ENCODE data around the gene ZBTB4.
A peak's percentile ranks its signal among the peaks of the same experiment; 100 is the strongest.
"Not testable (repeated sequence)": the region's sequence is repeated elsewhere in the genome, so short reads cannot be mapped to it uniquely, and the experiment has no call there.

Gene ZBTB4

DNA sequence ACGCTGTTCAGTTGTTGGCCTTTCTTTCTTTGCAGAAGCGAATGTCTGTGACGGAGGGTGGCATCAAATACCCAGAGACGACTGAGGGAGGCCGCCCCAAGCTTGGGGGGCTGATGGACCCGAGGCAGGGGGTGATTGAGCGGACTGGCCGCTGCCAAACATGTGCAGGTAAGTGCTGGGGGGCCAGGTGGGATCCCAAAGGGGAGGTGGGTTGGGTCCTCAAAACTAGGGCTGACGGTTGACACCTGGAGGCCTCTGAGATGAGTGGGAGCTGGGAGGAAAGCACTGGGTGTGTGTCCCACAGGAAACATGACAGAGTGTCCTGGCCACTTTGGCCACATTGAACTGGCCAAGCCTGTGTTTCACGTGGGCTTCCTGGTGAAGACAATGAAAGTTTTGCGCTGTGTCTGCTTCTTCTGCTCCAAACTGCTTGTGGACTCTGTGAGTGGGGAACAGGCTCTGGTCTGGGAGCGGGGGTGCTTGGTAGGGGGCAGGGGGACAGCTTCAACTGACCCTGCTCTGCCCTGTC lies 16.5 kb upstream of the ZBTB4 start:
- no peak for DNase-seq

- DNase-seq: no peak
Measured at GRCh38 chr17:7493941-7494340, 14.5 kb upstream of the ZBTB4 start.

DNA sequence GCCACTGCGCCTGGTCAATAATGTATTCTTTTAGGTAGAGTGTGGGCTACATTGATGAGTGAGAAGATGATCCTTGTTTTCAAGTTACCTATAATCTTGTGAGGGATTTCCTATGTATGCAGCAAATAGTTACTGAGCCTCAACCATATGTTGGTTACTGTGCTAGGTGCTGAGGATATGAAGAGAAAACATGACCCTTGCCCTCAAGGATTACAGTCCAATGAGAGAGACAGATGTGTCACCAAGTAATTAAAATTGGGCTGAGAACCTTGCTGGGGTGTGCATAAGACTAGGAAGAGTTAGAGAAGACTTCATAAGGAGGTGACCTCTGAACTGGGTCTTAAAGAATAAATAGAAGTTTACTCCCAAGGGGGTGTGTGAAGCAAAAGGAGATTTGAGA lies 12.2 kb upstream of the ZBTB4 start:
- DNase-seq: no peak

- DNase-seq: no peak
Measured at GRCh38 chr17:7490144-7490543, 10.7 kb upstream of the ZBTB4 start.

- no peak for DNase-seq
Measured at GRCh38 chr17:7486181-7486580, 6.8 kb upstream of the ZBTB4 start.

DNA sequence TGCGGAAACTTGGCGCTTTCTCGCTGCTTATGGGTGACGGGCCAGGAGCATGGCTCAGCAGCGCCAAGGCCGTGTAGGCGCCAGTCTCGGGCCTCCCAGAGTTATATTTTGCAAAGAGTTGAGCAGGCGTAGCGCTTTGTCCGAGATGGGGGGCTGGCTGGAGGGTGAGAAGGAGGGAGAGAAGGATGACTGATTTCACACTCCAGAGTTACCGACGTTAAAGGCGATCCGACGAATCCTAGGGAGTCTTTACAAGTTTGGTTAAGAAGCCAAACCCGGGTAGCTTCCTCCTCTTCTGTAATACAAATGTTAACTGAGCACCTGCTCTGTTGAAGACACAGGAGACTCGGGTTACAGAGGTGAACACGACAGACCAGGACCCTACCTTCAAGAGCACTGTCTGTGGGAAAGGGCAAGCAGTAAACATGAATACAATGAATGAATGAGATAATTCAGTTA lies 5.5 kb upstream of the ZBTB4 start:
- DNase-seq: no peak

DNA sequence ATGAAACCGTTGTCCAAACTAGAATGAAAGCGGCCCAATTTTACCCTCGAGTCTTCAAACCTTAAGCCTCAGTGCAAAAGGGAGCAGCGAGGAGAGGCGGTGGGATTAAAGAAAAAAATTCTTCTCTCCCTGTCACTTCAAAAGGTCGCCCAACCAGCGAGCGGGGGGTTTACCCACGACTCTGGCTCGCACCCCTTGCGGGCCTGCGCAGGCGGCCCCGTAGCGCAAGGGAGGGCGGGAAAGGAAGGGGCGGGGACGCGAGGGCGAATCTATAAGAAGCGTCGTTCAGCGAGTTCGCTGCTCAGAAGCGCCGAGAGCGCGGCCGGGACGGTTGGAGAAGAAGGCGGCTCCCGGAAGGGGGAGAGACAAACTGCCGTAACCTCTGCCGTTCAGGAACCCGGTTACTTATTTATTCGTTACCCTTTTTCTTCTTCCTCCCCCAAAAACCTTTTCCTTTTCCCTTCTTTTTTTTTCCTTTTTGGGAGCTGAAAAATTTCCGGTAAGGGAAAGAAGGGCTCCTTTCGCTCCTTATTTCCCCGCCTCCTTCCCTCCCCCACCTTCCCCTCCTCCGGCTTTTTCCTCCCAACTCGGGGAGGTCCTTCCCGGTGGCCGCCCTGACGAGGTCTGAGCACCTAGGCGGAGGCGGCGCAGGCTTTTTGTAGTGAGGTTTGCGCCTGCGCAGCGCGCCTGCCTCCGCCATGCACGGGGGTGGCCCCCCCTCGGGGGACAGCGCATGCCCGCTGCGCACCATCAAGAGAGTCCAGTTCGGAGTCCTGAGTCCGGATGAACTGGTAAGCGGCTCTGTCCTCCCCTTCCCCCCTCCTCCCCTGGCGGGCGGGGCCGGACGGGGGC lies 4.9 kb upstream of the ZBTB4 start, which contains the start of gene POLR2A:
Gene POLR2A (plus strand): TSS at position 300 of the 852 bp plus-strand sequence.
- peak; percentile 99 to 100 for DNase-seq

DNA sequence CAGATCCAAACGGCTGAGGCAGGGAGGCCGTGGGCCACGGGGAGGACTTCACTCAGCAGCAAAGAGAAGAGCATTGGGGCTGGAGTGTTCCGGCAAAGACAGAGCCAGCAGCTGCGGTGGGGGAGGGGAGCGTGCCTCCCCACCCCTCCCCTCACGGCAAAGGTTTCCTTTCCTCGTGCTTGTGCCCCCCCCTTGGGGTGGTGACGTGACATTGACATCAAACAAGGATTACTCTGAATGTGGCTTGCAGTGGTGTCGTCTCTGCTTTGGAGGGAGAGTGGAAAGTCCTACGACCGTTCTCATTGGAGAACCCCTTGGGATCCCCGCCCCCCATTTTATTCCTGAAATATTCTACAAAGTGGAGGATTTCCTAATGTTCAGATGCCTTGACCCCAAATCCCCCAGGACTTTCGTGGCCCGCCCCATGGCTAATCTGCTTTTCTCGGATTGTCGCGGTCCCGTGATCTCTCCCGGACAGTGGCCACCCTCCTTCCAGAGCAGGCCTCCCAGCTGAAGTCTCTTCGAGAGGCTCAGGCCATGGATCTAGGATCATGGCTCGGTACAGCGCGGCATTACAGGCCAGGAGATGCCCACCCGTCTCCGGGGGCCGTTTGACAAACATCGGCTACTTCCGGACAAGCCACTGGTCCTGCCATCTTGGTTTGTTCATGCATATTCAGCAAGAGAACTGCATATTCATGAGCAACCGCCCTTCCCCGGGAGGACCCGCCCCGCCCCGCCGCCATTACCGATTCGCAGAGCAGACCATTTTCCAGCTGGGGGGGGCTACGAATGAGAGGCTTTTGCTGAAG lies 4.0 kb upstream of the ZBTB4 start:
- DNase-seq: peak; percentile 95 to 96

DNA sequence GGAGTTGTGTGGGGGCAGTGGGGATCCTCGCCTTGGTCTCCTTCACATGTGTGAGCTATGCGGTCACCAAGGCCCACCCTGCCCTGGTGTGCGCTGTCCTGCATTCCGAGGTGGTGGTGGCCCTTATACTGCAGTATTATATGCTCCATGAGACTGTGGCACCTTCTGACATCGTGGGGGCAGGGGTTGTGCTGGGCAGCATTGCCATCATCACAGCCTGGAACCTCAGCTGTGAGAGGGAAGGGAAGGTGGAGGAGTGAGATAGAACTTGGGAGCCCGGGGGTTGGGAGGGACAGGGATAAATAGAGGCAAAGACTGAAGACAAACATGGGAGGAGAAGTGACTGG lies 3.3 kb upstream of the ZBTB4 start:
- DNase-seq: not testable (repeated sequence)

GRCh38 chr17:7481842-7482741 lies 2.7 kb upstream of the ZBTB4 start:
- DNase-seq: not testable (repeated sequence)

- DNase-seq: not testable (repeated sequence)
Measured at GRCh38 chr17:7481275-7481674, 1.8 kb upstream of the ZBTB4 start, which contains the start of gene SLC35G6. Gene SLC35G6, plus strand, starts transcription at chr17:7481446. Its CDS starts 71 bp downstream, at chr17:7481517.

DNA sequence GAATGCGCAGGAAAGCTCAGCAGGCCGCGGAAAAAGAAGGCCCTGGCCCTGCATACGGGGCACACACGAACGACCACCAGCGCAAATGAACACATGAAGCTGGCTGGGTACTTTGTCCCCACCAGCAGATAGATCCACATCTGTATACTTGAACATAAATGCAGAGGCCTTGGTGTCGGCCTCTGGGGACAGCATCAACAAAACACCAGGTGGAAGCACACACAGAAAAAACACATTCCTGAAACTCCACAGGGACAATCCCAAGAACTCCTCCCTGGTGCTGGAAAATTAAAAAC lies 606 bp upstream of the ZBTB4 start:
- no peak for DNase-seq

- peak; percentile 65 to 72 for DNase-seq
Measured at GRCh38 chr17:7478276-7479212, 887 bp downstream of the ZBTB4 start.

GRCh38 chr17:7477392-7478275 lies 1.8 kb downstream of the ZBTB4 start:
- peak; percentile 47 to 54 for DNase-seq

- DNase-seq: no peak
Measured at GRCh38 chr17:7476951-7477350, 2.5 kb downstream of the ZBTB4 start.

DNA sequence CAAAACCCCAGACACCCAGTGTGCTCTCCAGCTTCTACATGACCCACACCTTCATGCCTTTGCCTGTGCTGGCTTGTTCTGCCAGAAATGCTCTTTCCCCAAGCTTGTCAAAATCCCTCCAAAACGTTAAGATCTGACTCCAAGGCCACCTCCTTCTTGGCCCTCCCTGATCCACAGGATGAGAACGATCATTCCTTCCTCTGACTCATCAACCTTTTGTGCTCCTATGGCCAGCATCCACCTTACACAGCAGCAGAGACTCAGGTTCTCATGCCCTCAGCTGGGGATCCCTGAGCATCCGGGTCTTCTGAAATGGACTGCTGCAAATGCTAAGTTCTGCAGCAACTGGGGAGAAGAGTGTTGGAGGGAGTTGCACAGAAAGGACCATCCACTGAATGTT lies 2.9 kb downstream of the ZBTB4 start:
- no peak for DNase-seq

DNA sequence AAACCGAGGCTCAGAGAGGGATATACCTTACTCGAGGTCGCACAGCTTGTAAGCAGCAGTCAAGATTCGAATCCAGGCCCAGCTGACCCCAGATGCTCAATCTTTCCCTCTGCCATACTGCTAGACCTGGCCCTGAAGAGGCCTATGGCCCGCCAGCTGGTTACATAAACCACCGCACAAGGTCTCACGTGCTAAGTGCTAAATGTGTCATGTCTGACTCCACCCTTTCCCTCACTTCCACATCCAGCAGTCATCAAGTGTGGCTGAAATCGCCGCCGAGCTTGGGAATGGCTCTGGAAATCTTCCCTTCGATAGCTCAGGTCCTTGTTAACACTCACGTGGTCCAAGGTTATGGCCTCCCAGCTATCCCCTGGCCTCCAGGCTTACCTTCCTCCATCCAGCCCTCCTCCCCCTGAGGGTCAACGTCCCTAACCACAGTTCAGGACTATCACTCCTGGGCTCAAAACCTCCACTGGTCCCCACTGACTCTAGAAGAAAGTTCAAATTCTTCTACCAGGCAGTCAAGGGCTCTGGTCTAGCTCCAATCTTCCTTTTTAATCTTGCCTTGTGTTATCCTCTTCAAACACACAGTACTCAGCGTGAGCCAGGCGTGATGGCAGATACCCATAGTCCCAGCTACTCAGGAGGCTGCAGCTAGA lies 3.5 kb downstream of the ZBTB4 start:
- DNase-seq: no peak

DNA sequence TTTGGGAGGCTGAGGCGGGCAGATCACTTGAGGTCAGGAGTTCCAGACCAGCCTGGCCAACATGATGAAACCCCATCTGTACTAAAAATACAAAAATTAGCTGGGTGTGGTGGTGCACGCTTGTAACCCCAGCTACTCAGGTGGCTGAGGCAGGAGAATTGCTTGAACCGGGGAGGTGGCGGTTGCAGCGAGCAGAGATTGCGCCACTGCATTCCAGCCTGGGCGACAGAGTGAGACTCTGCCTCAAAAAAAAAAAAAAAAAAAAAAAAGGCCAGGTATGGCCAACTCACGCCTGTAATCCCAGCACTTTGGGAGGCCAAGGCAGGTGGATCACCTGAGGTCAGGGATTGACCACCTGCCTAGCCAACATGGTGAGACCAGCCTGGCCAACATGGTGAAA lies 4.7 kb downstream of the ZBTB4 start:
- DNase-seq: not testable (repeated sequence)

DNA sequence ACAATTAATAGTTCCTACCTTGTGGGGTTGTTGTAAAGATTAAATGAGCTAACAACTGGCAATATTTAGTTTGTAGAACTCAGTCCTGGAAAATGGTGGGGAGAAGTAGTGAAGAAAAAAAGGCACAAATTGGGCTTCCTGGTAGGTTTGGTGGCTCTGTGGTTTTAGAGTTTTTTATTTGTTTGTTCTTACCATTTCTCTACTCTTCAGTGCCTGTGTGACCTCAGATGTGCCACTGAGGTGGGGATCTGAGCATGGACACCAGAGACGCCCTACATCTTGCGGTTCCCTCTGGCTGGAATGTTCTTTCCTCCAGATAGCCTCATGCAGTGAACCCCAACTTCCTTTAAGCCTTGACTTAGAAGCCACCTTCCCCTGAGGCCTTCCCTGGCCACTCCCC lies 7.7 kb downstream of the ZBTB4 start:
- no peak for DNase-seq

- not testable (repeated sequence) for DNase-seq
Measured at GRCh38 chr17:7470457-7470973, 8.9 kb downstream of the ZBTB4 start.
